ENCODE results near the gene MATR3. TPM values are rescaled to one million over a fixed set of nuclear protein-coding genes. Genes with fewer than 3 reads are reported as not detected.

The MATR3 gene
- polyA plus RNA-seq, 1 experiment: 76.5 TPM

DNA sequence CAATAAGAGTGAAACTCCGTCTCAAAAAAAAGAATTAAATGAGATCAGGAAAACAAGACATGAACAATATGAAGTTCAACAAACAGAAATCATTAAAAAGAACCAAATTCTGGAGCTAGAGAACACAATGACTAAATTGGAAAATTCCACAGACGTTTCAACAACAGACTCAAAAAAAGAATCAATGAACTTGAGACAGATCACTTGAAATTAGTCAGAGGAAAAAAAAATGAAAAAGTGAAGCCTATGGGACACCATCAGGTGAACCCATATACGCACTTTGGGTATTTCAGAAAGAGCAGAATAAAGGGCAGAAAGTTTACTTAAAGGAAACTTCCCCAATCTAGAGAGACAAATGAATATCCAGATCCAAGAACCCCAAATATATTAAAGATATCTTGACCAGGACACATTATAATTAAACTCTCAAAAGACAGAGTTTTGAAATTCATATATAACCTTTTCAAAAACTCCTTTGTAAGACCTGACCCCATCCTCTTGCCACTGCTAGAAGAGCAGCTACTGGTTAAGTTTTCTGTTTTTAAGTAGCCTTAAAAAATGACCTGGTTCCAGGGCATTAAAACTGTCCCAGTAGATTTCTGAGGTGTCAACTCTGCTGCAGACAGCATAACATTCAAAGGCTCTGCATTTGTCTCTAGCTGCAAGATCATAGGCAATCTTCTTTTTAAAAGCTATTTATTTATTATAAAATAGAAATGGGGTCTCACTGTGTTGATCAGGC lies 7.7 kb upstream of the MATR3 start:
- DNase-seq (ENCODE audit: low read depth): no peak
- Histone ChIP-seq H3K36me3 (ENCODE audit: control insufficient read depth, insufficient read depth, low read length) (peaks cover 6% of the 10 kb centered on the region; the same call in 1 of the 2 replicates), H3K4me3 (ENCODE audit: low read depth, low read length) (no peak overlapping the region), H3K27me3 (ENCODE audit: control insufficient read depth, insufficient read depth, low read length) (no peaks in the 10 kb centered on the region)
- TF ChIP-seq, protein P1, sequence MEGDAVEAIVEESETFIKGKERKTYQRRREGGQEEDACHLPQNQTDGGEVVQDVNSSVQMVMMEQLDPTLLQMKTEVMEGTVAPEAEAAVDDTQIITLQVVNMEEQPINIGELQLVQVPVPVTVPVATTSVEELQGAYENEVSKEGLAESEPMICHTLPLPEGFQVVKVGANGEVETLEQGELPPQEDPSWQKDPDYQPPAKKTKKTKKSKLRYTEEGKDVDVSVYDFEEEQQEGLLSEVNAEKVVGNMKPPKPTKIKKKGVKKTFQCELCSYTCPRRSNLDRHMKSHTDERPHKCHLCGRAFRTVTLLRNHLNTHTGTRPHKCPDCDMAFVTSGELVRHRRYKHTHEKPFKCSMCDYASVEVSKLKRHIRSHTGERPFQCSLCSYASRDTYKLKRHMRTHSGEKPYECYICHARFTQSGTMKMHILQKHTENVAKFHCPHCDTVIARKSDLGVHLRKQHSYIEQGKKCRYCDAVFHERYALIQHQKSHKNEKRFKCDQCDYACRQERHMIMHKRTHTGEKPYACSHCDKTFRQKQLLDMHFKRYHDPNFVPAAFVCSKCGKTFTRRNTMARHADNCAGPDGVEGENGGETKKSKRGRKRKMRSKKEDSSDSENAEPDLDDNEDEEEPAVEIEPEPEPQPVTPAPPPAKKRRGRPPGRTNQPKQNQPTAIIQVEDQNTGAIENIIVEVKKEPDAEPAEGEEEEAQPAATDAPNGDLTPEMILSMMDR (IDR thresholded peaks at IDR 0.05; ENCODE audit: insufficient read depth, low read depth, low read length): no peak
- ChIA-PET CTCF (interaction anchor here (1.5 kb wide), 1 partner anchor 228 kb away, joined by 3 read pairs; no protein-coding TSS in a partner anchor), POLR2A (no interaction called here)

- ChIA-PET CTCF (interaction anchor here (1.1 kb wide), 1 partner anchor 14 kb away, joined by 4 read pairs; no protein-coding TSS in a partner anchor), POLR2A (no interaction called here)
These were observed 5.5 kb upstream of the MATR3 start for GRCh38 chr5:139287890-139288635.

GRCh38 chr5:139291051-139291450 lies 2.5 kb upstream of the MATR3 start:
- H3K4me3 ChIP-seq (ENCODE audit: low read depth, low read length): no peak overlapping the region
- DNase-seq (ENCODE audit: low read depth): no peak
- TF ChIP-seq, protein P1 (IDR thresholded peaks at IDR 0.05; ENCODE audit: insufficient read depth, low read depth, low read length): no peak
- CTCF ChIA-PET: no interaction called here
- POLR2A ChIA-PET: no interaction called here
- H3K27me3 ChIP-seq (ENCODE audit: control insufficient read depth, insufficient read depth, low read length): no peaks in the 10 kb centered on the region
- no peaks in the 10 kb centered on the region for H3K36me3 ChIP-seq (ENCODE audit: control insufficient read depth, insufficient read depth, low read length)

More at GRCh38 chr5:139287890-139288635, 5.5 kb upstream of the MATR3 start:
- no peak overlapping the region for H3K4me3 ChIP-seq (ENCODE audit: low read depth, low read length)
- no peaks in the 10 kb centered on the region for H3K27me3 ChIP-seq (ENCODE audit: control insufficient read depth, insufficient read depth, low read length)
- TF ChIP-seq, protein P1 (IDR thresholded peaks at IDR 0.05; ENCODE audit: insufficient read depth, low read depth, low read length): no peak
- no peak for DNase-seq (ENCODE audit: low read depth)
- H3K36me3 ChIP-seq (ENCODE audit: control insufficient read depth, insufficient read depth, low read length): peaks cover 3% of the 10 kb centered on the region; the same call in 1 of the 2 replicates

DNA sequence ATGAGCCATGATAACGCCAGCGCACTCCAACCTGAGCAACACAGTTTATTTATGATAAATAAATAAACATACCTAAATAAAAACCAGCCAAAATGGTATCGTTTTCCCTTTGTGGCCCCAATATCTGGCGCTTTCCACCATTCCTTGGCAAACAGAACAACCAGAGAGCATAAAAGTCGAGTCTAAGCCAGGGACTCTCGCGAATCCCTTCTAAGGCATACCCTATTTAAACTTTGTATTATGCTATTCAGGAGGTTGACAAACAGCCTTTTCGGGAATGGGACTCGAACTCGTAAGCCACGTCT lies 386 bp upstream of the MATR3 start:
- POLR2A ChIA-PET: interaction anchor here (1.4 to 1.5 kb wide), 2 partner anchors 21 to 718 kb away, joined by 3 to 4 read pairs; partner anchors contain the start of gene HSPA9
- Histone ChIP-seq H3K4me3 (ENCODE audit: low read depth, low read length) (peak overlapping the region; percentile 99), H3K36me3 (ENCODE audit: control insufficient read depth, insufficient read depth, low read length) (no peaks in the 10 kb centered on the region), H3K27me3 (ENCODE audit: control insufficient read depth, insufficient read depth, low read length) (no peaks in the 10 kb centered on the region)
- DNase-seq (ENCODE audit: low read depth): no peak
- TF ChIP-seq, protein P1 (IDR thresholded peaks at IDR 0.05; ENCODE audit: insufficient read depth, low read depth, low read length): no peak
- CTCF ChIA-PET: interaction anchor here (0.6 to 1.1 kb wide), 3 partner anchors 188 to 714 kb away, joined by 3 read pairs; no protein-coding TSS in a partner anchor
